SK-MEL-5 (cell line): ENCODE data around the gene POLR1A. TPM values are rescaled to one million over a fixed set of nuclear protein-coding genes. Genes with fewer than 3 reads are reported as not detected.

Experiments
- DNase-seq: peaks from one replicate; pipeline ENCODE4 v3.0.0-alpha.2; 2016; ENCODE audit warnings: low read depth, low spot score
- in situ Hi-C: cut with HindIII; loops from 2 replicates; pipeline ENCODE4 v1.10.0; 2016; ENCODE audit warnings: low sequenced_read_pairs, high pct_unique_total_duplicates, low pct_unique_long_range_greater_than_20kb
- total RNA-seq: library from RNA; depleted of rRNA; stranded (reverse); fragments of >200 nt; shearing (Covaris generic); gene quantifications from 2 replicates; pipeline ENCODE4 v1.2.3, GENCODE V29; 2014

The POLR1A gene
- total RNA-seq, 1 experiment from 2014 or later: 26.3 TPM

DNA sequence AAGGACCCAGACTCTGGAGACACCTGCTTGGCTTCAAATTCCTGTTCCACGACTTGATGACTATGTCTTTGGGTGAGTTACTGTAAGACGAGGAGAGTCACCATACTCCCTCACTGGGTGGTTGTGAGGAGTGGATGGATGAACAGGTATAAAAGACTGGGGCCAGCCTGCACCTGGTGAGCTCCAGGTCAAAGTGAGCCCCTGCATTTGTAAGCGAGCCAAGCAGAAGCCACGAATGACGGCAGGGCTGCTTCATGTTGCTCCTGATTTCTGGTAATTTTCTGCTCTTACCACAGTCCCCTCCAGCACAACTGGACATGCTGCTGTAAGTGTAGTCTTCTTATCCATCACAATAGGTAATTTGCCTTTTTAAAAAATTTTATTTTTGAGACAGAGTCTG is 86.6 kb downstream of the POLR1A start:
- in situ Hi-C loops: no loop called here
- no peak for DNase-seq

DNA sequence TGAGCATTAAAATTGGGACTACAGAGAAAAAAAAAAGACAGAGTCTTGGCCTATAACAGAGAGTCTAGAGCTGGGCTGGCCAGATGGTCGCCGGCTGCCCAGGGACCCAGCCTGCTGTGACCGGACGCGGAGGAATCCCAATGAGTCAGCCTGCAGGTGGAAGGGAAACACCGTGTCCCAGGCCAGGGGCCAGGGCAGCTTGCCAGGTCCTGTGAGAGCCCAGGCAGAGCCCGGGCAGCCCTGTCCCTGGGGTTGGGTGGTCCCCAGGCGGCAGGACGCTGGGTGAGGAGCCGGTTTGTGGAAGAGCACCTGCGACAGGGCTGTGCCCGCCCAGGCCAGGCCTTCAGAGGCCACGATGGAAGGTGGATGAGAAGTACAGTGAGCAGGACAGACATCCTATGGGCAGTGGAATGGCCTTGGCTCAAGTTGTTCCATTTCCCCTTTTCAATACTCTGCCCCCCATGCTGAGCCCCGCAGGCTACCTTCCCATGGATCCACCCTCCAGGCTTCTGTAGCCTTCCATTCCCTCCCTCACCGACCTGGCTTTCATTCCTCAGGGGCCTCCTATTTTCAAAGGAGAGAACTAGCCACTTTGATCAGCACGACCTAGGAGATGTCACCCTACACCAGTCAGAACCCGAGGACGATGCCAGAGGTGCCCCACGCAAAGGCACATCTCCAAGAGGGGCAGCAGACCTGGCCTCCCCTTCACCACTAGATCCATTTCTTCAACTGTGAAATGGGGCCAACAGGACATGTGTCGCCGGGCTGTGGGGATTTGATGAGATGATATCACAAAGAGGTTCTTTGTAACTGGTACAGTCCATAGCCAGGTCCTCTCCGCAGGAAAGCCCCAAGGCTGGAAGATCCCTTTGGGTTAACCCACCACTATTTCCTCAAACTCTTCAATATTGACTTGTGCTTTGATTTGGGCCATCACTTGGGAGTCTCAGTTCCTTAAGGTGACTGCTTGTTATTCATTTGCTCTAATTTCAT is 87.5 kb downstream of the POLR1A start:
- in situ Hi-C loops: no loop called here
- DNase-seq: no peak

GRCh38 chr2:86016581-86016980 is 89.1 kb downstream of the POLR1A start:
- in situ Hi-C loops: no loop called here
- no peak for DNase-seq

GRCh38 chr2:86015699-86016098 is 90.0 kb downstream of the POLR1A start:
- in situ Hi-C loops: no loop called here
- DNase-seq: no peak

DNA sequence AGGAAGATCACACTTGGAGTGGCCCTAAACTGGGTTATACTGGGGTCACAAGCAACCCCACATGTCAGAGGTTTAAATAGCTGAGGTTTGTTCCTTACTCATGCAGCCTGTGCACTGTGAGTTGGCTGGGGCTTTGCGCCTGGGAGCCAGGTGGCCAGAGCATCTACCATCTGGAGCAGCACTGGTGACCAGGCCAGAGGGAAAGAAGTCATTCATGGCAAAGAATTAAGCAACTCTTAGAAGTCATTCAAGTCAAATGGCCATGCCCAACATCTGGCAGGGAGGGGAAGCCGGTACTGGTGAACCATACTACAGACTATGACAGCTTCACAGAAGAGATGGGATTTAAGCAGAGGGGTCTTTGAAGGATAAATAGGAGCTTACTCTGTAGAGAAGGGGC is 90.7 kb downstream of the POLR1A start:
- in situ Hi-C loops: no loop called here
- DNase-seq: no peak

GRCh38 chr2:86014493-86014892 is 91.2 kb downstream of the POLR1A start:
- DNase-seq: no peak
- in situ Hi-C loops: no loop called here

- DNase-seq: no peak
- in situ Hi-C loops: no loop called here
Measured at GRCh38 chr2:86012007-86012712, 93.5 kb downstream of the POLR1A start.

- DNase-seq: no peak
- in situ Hi-C loops: no loop called here
Measured at GRCh38 chr2:86011449-86011941, 94.2 kb downstream of the POLR1A start.

- no peak for DNase-seq
- in situ Hi-C loops: no loop called here
Measured at GRCh38 chr2:86010083-86010482, 95.6 kb downstream of the POLR1A start.

DNA sequence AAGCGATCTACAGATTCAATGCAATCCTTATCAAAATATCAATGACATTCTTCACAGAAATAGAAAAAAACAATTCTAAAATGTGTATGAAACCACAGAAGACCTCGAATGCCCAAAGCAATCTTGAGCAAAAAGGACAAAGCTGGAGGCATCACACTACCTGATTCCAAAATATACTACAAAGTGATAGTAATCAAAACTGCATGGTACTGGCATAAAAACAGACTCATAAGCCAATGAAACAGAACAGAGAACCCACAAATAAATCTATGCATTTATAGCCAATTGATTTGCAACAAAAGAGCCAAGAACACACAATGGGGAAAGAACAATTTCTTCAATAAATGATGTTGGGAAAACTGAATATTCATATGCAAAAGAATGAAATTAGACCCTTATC is 99.2 kb downstream of the POLR1A start:
- DNase-seq: no peak
- in situ Hi-C loops: no loop called here

DNA sequence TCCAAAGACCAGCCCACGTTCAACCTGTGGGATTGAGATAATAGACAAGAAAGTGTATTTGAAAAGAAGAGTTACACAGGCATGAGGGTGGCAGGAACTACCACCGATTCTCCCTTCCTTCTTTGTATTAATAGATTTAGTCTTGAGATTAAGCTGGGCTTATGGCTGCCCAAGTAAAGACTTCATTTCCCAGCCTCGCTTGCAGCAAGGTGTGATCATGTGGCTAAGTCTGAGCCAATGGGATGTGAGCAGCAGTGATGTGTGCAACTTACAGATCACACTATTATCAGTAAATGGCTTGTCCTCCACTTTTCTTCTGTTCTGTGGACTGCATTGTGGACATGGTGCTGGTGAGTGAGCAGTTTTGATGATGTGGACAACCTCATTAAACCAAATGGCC is 101.7 kb downstream of the POLR1A start:
- DNase-seq: no peak
- in situ Hi-C loops: no loop called here

DNA sequence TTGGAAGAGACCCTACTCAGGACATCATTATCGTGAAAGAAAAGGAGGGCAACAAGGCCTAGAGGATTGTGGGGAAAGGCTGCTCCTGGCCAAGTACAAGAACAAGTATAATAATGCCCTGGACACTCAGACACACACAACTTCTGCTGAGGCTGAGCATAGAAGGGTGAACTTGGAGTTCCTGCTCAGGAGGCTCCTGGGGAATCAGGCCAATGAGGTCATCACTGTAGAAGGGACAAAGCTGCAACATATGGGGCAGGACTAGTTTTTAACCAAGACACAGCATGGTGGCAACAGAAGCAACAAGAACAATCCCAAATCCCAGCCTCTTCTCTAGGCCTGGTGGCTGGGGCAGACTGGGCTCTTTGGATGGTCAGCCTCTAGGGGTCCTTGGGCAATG is 102.6 kb downstream of the POLR1A start:
- in situ Hi-C loops: no loop called here
- DNase-seq: no peak

DNA sequence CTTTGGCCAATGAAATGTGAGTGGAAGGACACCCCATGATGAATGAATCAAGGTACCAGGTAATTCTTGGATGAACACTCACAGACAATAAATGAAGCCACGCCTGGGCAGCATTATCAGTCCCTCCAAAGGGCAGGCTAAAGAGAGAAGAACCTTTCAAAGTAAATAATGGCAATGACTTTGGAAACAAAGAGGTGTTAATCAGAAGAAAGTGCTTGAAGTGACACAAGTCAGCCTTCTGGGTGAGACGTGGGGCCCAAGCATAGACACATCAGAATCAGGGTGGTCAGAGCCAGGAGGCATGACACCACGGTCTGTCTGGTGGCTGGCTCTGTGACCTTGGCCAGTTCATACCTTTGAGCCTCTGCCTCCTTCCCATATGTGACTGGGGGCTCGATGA is 103.3 kb downstream of the POLR1A start:
- no peak for DNase-seq
- in situ Hi-C loops: no loop called here

DNA sequence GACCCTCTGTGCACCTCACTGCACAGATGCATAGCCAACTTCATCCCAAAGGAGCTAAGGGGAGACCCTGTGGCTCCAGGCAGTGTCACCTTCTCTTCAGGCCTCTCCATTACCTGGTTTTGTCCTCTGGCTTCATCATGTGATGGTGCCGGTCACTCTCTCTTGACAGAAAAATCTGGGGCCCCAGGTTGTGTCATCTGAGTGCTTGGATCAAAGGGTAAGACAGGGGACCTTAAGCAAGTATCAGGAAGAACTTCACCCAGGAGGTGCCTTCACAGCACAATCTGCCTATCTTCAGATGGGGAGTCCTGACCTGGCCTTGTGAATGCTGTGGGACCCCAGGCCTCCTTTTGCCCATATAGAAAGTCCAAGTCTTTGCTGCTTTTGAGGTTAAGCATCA is 104.4 kb downstream of the POLR1A start:
- in situ Hi-C loops: no loop called here
- DNase-seq: no peak

- in situ Hi-C loops: no loop called here
- no peak for DNase-seq
Measured at GRCh38 chr2:86000938-86001312, 104.8 kb downstream of the POLR1A start.

- in situ Hi-C loops: no loop called here
- no peak for DNase-seq
Measured at GRCh38 chr2:86000131-86000937, 105.4 kb downstream of the POLR1A start.

DNA sequence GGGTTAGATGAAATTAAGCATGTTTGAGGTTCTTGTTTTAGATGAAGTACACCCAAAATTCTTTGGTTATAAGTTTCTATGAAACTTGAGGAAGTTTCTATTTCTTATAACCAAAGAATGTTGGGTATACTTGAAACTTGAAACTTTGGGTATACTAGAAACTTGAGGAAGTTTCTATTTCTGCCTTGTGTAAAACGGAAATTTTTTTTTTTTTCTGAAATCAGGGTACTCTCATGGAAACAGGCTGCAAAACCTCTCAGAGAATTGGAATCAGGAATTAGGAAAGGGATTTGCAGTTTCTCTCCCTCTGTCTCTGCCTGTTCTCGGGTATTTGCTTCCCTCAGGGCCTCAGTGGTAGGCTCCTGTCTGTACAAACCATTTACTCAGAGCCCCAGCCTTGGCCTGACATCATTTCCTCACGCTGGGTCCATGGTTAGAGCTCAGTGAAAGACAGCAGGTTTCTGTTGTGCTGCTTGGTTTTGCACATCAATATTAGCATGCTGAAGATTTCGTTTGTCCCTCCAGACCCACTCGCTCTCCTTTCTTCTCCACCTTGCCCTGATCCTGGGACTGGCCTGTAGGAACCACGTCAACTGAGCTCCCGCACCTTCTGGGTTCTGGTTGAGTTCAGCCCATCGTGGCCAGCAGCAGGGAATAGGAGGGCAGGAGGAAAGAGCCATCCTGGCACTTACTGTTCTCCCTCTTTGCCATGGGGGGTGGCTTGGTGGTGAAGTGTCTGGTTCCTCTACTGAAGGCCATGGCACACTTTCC is 106.4 kb downstream of the POLR1A start:
- no peak for DNase-seq
- in situ Hi-C loops: no loop called here
